Neural progenitor cell (in vitro differentiated cells): ENCODE measurements around the gene ZNF618.

Experiments used
- EZH2 ChIP-seq: fragments of 200-600 bp; sonication (generic); IDR thresholded peaks from 2 replicates; pipeline ENCODE4 v1.6.1; 2017; ENCODE audit warnings: antibody characterized with exemption, mild to moderate bottlenecking, moderate library complexity
- EZH2phosphoT487 ChIP-seq: fragments of 200-600 bp; sonication (generic); IDR thresholded peaks from 2 replicates; pipeline ENCODE4 v1.6.1; 2017; ENCODE audit warnings: antibody characterized with exemption
- TF ChIP-seq, protein P1 (sequence below): fragments of 200-600 bp; sonication (generic); IDR thresholded peaks from 2 replicates; pipeline ENCODE4 v1.5.1; 2017; ENCODE audit warnings: antibody characterized with exemption, mild to moderate bottlenecking

DNA sequence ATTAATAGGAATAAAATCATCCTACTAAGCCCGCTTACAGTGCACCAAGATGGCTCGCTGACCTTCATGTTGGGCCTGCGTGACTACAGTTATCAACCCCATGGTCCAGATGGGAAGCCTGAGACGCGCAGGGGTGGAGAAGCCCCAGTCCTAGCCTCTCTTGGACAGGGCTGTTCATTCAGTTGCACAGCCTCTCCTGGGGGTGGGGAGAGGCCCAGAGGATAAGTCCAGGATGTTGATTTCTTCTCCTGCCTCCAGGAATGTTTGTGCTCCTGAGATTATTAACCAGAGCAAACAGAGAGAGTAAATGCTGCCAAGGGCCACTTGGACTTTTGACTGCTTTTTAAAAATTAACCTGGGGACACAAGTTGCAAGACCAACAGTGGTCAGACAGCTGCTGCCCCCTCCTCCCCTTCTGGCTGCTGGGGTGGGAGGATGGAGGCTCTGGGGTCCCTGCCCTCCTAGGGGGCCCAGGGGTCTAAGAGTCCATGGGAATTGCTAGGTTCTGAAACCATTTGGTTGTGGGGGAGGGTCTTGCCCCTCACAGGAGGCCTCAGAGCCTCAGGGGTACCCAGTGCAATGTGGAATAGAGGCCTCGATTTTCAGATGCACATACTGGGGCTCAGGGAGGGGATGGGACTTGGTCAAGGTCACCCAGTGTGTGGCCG lies 204.8 kb downstream of the ZNF618 start:
- TF ChIP-seq EZH2 (no peak), EZH2phosphoT487 (no peak)
- TF ChIP-seq, protein P1, sequence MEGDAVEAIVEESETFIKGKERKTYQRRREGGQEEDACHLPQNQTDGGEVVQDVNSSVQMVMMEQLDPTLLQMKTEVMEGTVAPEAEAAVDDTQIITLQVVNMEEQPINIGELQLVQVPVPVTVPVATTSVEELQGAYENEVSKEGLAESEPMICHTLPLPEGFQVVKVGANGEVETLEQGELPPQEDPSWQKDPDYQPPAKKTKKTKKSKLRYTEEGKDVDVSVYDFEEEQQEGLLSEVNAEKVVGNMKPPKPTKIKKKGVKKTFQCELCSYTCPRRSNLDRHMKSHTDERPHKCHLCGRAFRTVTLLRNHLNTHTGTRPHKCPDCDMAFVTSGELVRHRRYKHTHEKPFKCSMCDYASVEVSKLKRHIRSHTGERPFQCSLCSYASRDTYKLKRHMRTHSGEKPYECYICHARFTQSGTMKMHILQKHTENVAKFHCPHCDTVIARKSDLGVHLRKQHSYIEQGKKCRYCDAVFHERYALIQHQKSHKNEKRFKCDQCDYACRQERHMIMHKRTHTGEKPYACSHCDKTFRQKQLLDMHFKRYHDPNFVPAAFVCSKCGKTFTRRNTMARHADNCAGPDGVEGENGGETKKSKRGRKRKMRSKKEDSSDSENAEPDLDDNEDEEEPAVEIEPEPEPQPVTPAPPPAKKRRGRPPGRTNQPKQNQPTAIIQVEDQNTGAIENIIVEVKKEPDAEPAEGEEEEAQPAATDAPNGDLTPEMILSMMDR: no peak
